GM21390 (cell line): ENCODE data around the gene EME1.
A peak's percentile ranks its signal among the peaks of the same experiment; 100 is the strongest.
"Not testable (repeated sequence)": the region's sequence is repeated elsewhere in the genome, so short reads cannot be mapped to it uniquely, and the experiment has no call there.

Experiments
- ATAC-seq: cut with Tn5 transposase; IDR thresholded peaks from one replicate; pipeline ENCODE4 v1.9.1; 2021; ENCODE audit not compliant: unreplicated experiment

Gene EME1

GRCh38 chr17:50372758-50373556 is at the start of gene EME1, which contains the start of gene MRPL27:
Gene EME1, plus strand, starts transcription at chr17:50373229. Its CDS starts 1,980 bp downstream, at chr17:50375209.
Gene MRPL27, minus strand, starts transcription at chr17:50373184. Its CDS starts 14 bp downstream, at chr17:50373170.
- peak; percentile 88 for ATAC-seq

GRCh38 chr17:50325906-50326305 is 47.1 kb upstream of the EME1 start:
- ATAC-seq, result no peak

- ATAC-seq, result no peak
Observed at GRCh38 chr17:50326831-50327364, 46.1 kb upstream of the EME1 start.

GRCh38 chr17:50328363-50329325 is 44.4 kb upstream of the EME1 start:
- no peak for ATAC-seq

- no peak for ATAC-seq
Observed at GRCh38 chr17:50329716-50330115, 43.3 kb upstream of the EME1 start.

GRCh38 chr17:50330151-50330775 is 42.8 kb upstream of the EME1 start:
- no peak for ATAC-seq

- ATAC-seq, result no peak
Observed at GRCh38 chr17:50331085-50331791, 41.8 kb upstream of the EME1 start.

- ATAC-seq, result no peak
Observed at GRCh38 chr17:50332196-50332595, 40.8 kb upstream of the EME1 start.

GRCh38 chr17:50333291-50334057 is 39.6 kb upstream of the EME1 start:
- not testable (repeated sequence) for ATAC-seq

- no peak for ATAC-seq
Observed at GRCh38 chr17:50337956-50338355, 35.1 kb upstream of the EME1 start.

GRCh38 chr17:50338645-50339044 is 34.4 kb upstream of the EME1 start:
- no peak for ATAC-seq

GRCh38 chr17:50339381-50339780 is 33.6 kb upstream of the EME1 start:
- ATAC-seq, result no peak

GRCh38 chr17:50344731-50345365 is 28.2 kb upstream of the EME1 start:
- ATAC-seq, result no peak

- ATAC-seq, result peak; percentile 70
Observed at GRCh38 chr17:50345432-50346312, 27.4 kb upstream of the EME1 start, which contains the start of gene XYLT2. Gene XYLT2, plus strand, starts transcription at chr17:50346126. Its CDS starts 15 bp downstream, at chr17:50346141.

- ATAC-seq, result peak; percentile 47
Observed at GRCh38 chr17:50346313-50347116, 26.5 kb upstream of the EME1 start.

- ATAC-seq, result no peak
Observed at GRCh38 chr17:50347117-50347893, 25.7 kb upstream of the EME1 start.
